HG03571 (cell line): ENCODE results near the gene WWTR1.

Experiments
- ATAC-seq: cut with Tn5 transposase; IDR thresholded peaks from one replicate; pipeline ENCODE4 v1.9.1; 2021; ENCODE audit not compliant: unreplicated experiment

WWTR1 gene

GRCh38 chr3:149657926-149658743 is at the start of gene WWTR1:
Gene WWTR1, minus strand, starts transcription at chr3:149658025. Its CDS starts 719 bp downstream, at chr3:149657306.
- ATAC-seq = peak; percentile 83

- no peak for ATAC-seq
Observed at GRCh38 chr3:149706905-149707304, 49.1 kb upstream of the WWTR1 start.

- no peak for ATAC-seq
Observed at GRCh38 chr3:149705416-149705815, 47.6 kb upstream of the WWTR1 start.

- no peak for ATAC-seq
Observed at GRCh38 chr3:149703466-149703865, 45.6 kb upstream of the WWTR1 start.

- no peak for ATAC-seq
Observed at GRCh38 chr3:149702691-149703441, 45.0 kb upstream of the WWTR1 start.

- ATAC-seq = no peak
Observed at GRCh38 chr3:149701977-149702350, 44.1 kb upstream of the WWTR1 start.

- no peak for ATAC-seq
Observed at GRCh38 chr3:149701206-149701976, 43.6 kb upstream of the WWTR1 start.

- ATAC-seq = no peak
Observed at GRCh38 chr3:149688122-149688757, 30.4 kb upstream of the WWTR1 start.

GRCh38 chr3:149686996-149687395 is 29.2 kb upstream of the WWTR1 start:
- ATAC-seq = no peak

GRCh38 chr3:149678351-149678950 is 20.6 kb upstream of the WWTR1 start:
- no peak for ATAC-seq

GRCh38 chr3:149673393-149673792 is 15.6 kb upstream of the WWTR1 start:
- ATAC-seq = no peak

- ATAC-seq = no peak
Observed at GRCh38 chr3:149670742-149671492, 13.1 kb upstream of the WWTR1 start.

- no peak for ATAC-seq
Observed at GRCh38 chr3:149667576-149667975, 9.8 kb upstream of the WWTR1 start.

- ATAC-seq = no peak
Observed at GRCh38 chr3:149663966-149664365, 6.1 kb upstream of the WWTR1 start.

GRCh38 chr3:149662240-149662887 is 4.5 kb upstream of the WWTR1 start:
- no peak for ATAC-seq

GRCh38 chr3:149660462-149660861 is 2.6 kb upstream of the WWTR1 start:
- no peak for ATAC-seq

GRCh38 chr3:149658744-149659497 is 1.1 kb upstream of the WWTR1 start:
- ATAC-seq = peak; percentile 23

- ATAC-seq = no peak
Observed at GRCh38 chr3:149657321-149657925, 402 bp downstream of the WWTR1 start.
